NCI-H2107 (cell line): Measurements from ENCODE around the gene SUGCT.
"Not testable (repeated sequence)": the region's sequence is repeated elsewhere in the genome, so short reads cannot be mapped to it uniquely, and the experiment has no call there.

Source experiments
- DNase-seq: peaks from one replicate; lab custom pipeline; 2025; lab: John Stamatoyannopoulos, UW

The SUGCT gene

GRCh38 chr7:40200791-40201190, 66.0 kb downstream of the SUGCT start:
- DNase-seq: no peak

- DNase-seq: no peak
Observed at GRCh38 chr7:40202851-40203250, 68.0 kb downstream of the SUGCT start.

GRCh38 chr7:40204581-40204980, 69.8 kb downstream of the SUGCT start:
- DNase-seq: no peak

DNA sequence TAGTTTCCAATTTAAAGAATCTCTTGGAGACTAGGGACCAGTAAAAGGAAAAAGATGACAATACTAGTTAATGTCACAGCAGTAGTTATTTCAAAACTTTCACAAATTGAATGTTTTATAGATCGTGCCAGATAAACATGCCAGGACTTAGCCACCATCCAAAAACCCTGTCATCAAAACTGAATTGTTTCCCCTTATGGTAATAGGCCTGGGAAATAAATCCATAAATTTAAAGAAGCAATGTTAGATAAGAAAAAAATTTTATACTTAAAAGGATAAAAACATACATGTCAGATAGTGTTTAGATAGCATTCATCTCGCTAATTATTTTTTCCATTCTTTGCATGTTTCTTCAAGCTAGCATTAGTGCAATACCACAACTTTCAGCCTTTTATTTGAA, 71.2 kb downstream of the SUGCT start:
- DNase-seq: no peak

GRCh38 chr7:40211276-40212003, 76.6 kb downstream of the SUGCT start:
- no peak for DNase-seq

- DNase-seq: no peak
Observed at GRCh38 chr7:40213291-40213690, 78.5 kb downstream of the SUGCT start.

DNA sequence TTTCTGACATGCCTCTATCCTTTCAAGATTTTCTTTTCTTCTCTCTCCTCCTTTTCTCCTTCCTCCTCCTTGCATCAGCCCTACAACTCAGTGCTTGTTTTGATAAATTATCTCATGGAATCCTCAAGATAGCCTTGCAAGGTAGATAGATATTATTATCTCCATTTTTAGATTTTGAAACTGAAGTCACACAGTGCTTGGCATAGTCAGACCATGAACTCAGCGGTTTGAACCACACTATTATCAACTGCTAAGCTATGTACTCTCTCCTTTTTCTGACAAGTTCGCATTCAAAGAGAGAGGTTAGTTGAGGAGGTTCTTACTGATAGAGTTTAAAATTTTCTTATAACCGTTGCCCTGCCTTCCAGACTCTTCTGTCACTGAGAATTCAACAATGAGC, 79.1 kb downstream of the SUGCT start:
- no peak for DNase-seq

DNA sequence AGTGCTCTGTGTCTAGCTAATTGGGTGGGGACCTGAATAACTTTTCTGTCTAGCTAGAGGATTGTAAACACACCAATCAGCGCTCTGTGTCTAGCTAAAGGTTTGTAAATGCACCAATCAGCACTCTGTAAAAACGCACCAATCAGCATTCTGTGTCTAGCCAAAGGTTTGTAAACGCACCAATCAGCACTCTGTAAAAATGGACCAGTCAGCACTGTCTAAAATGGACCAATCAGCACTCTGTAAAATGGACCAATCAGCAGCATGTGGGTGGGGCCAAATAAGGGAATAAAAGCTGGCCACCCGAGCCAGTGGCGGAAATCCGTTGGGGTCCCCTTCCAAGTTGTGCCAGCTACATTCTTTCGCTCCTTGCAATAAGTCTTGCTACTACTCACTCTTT, 83.8 kb downstream of the SUGCT start:
- DNase-seq: not testable (repeated sequence)

- DNase-seq: no peak
Observed at GRCh38 chr7:40219917-40220316, 85.1 kb downstream of the SUGCT start.

DNA sequence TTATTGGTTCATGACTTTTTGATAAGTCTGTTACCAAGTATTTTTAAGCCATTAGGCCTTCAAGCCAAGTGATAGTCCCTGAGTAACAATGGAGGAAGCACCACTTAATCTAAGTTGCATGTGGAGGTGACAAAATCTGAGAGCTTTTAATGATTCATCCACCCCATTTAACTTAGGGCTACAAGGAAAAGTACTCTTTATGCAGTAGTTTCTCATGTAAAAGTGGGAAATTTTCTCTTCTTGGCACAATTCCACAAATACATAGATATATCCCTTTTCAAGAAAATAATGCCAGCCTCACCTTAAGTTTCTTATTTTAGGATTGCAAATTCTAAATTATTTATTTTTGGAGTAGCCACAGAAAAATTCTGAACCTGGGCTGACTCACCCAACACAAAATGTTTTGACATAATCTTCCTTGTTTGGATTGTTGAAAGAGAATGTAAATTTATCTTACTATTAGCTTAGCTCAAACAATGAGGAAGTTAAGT, 85.7 kb downstream of the SUGCT start:
- DNase-seq: no peak

DNA sequence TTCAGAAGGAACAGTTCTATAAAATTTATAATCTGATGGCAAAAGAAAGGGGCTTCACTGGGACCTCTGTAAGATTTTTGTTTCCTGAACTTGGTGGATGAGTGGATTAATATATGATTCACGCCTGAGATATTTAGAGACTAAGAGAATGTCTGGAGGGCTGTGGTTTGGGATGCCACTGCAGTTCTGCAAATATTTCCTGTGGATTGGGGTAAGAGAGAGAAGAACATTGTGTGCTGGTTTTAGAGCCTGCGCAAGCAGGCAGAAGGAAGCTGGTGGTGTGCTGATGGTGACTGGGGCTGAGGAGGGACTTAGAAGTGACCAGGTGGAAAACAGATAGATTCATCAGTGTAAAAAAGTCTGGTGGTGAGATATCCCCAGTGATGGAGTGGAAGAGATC, 87.0 kb downstream of the SUGCT start:
- DNase-seq: no peak

GRCh38 chr7:40223451-40224127, 88.8 kb downstream of the SUGCT start:
- DNase-seq: no peak

GRCh38 chr7:40230101-40230500, 95.3 kb downstream of the SUGCT start:
- DNase-seq: no peak

- DNase-seq: no peak
Observed at GRCh38 chr7:40231796-40232195, 97.0 kb downstream of the SUGCT start.

DNA sequence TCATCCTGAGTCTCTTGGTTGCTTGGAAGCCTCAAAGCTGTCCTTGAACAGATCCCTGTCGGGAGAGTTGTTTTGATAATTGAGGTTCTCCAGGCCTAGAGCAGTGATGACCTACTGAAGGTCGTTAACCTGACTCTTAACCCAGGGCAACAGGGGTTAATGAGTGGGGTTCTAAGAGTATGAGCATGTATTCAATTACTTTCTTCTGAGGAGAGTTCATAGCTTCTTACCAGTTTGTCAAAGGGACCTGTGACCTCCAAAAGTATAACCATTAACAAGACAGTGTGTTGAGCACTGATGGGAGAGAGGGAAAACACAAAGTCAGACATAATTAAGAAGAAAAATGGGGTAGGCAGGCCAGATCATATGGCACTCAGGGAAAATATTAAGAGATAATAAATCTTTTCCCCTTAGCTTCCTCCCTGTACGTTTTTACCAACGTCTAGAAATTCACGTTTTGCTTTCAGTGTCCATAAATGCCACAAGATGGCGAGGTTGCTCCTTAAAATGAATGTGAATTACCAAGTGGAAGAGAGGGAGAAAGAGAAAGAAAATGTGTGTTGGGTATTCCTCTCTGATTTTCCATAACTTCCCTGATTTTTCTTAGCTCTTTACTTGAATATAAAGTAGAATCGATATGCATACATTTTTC, 97.6 kb downstream of the SUGCT start:
- DNase-seq: no peak

DNA sequence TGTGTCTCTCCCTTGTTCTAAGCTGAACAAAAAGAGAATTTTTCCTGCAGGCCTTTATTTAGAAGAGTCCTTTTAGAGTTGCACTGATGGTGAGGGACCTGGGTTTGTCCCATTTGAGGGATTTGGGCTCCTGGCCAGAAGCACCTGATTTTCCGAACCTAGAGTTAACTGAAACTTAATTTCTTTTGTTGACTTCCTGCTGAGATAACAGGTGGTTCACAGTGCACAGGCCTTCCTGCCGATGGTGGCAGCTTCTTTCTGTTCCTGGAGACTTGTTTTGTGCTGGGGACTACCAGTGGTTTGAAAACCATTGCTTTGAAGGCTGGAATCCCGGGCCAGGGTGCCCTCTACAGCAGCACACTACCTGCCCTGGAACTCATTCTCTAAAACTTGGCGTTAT, 99.2 kb downstream of the SUGCT start:
- no peak for DNase-seq

GRCh38 chr7:40234666-40235065, 99.9 kb downstream of the SUGCT start:
- DNase-seq: no peak

- no peak for DNase-seq
Observed at GRCh38 chr7:40237731-40238130, 102.9 kb downstream of the SUGCT start.

DNA sequence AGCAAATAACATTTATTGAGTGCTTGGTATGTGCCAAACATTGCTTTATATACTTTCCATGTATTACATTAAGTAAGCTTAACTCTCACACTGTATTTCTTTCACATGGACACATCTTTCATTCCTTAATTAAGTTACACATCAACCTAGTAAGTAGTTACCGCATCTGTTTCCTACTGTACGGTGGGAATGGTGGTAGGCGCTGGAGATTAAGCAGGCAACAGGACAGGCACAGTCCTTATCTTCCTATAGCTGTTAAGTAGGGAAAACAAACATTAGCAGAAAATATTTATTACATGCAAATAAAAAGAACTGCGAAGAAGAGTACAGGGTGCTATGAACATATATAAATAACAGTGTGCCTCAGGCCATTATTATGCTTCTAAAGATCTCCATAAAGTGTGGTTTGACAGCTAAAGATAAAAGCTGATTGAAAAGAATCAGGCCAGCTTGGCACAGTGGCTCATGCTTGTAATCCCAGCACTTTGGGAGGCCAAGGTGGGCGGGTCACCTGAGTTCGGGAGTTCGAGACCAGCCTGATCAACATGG, 105.0 kb downstream of the SUGCT start:
- DNase-seq: no peak

GRCh38 chr7:40243076-40243475, 108.3 kb downstream of the SUGCT start:
- no peak for DNase-seq

- DNase-seq: no peak
Observed at GRCh38 chr7:40244226-40244625, 109.4 kb downstream of the SUGCT start.

DNA sequence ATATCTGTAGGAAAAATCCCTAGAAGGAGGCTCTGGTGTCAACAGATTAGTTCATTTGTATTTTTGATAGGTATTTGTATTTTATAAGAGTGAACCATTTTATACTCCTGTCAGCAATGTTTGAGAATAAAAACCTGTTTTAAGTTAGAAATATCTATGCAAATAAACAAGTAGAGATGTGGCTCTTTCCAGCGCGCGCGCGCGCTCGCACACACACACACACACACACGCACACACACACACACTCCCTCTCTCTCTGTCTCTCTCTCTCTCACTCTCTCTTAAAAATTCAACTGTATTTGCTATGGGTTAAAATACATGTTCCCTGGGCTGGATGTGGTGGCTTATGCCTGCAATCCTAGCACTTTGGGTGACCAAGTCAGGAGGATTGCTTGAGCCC, 113.9 kb downstream of the SUGCT start:
- DNase-seq: no peak

DNA sequence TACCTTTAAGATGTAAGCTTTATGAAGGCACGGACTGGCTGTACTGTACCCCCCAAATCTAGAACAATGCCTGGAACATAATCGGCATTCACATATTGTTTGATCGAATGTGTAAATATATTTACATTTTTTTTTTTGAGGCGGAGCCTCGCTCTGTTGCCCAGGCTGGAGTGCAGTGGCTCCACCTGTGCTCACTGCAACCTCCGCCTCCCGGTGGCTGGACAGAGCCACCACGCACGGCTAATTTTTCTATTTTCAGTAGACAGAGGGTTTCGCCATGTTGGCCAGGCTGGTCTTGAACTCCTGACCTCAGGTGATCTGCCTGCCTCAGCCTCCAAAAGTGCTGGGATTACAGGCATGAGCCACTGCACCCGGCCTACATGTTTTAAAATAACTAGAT, 118.6 kb downstream of the SUGCT start:
- DNase-seq: not testable (repeated sequence)
